PC-3 (cell line): ENCODE data around the gene IRF2.
"Not testable (repeated sequence)": the region's sequence is repeated elsewhere in the genome, so short reads cannot be mapped to it uniquely, and the experiment has no call there.

Experiments used
- EZH2 ChIP-seq: fragments of 300-600 bp; sonication (generic); IDR thresholded peaks from one replicate; pipeline ENCODE4 v1.6.1; 2017; ENCODE audit warnings: antibody characterized with exemption, mild to moderate bottlenecking, low read length; ENCODE audit not compliant: unreplicated experiment
- EZH2phosphoT487 ChIP-seq: fragments of 300-600 bp; sonication (generic); IDR thresholded peaks from 2 replicates; pipeline ENCODE4 v1.6.1; 2018; ENCODE audit warnings: mild to moderate bottlenecking, antibody characterized with exemption, low read length, borderline replicate concordance
- TF ChIP-seq, protein P1 (sequence below): fragments of 300-600 bp; sonication (generic); conservative IDR thresholded peaks from 2 replicates; pipeline ENCODE4 v1.5.1; 2017; ENCODE audit warnings: antibody characterized with exemption, low read depth, mild to moderate bottlenecking, low read length

DNA sequence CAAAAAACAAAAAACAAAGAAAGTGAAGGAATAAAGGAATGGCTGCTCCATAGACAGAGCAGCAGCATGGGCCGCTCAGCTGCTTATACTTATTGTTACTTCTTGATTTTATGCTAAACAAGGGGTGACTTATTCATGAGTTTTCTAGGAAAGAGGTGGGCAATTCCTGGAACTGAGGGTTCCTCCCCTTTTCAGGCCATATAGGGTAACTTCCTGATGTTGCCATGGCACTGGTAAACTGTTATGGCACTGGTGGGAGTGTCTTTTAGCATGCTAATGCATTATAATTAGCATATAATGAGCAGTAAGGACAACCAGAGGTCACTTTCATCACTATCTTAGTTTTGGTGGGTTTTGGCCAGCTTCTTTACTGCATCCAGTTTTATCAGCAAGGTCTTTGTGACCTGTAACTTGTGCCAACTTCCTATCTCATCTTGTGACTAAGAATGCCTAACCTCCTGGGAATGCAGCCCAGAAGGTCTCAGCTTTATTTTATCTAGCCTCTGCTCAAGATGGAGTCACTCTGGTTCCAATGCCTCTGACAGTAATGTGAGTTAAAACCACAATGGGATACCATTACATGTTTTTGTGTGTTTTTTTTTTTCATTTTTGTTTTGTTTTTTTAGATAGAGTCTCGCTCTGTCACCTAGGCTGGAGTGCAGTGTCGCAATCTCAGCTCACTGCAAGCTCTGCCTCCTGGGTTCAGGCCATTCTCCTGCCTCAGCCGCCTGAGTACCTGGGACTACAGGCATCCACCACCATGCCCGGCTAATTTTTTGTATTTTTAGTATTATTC is 134.8 kb downstream of the IRF2 start:
- TF ChIP-seq, protein P1, sequence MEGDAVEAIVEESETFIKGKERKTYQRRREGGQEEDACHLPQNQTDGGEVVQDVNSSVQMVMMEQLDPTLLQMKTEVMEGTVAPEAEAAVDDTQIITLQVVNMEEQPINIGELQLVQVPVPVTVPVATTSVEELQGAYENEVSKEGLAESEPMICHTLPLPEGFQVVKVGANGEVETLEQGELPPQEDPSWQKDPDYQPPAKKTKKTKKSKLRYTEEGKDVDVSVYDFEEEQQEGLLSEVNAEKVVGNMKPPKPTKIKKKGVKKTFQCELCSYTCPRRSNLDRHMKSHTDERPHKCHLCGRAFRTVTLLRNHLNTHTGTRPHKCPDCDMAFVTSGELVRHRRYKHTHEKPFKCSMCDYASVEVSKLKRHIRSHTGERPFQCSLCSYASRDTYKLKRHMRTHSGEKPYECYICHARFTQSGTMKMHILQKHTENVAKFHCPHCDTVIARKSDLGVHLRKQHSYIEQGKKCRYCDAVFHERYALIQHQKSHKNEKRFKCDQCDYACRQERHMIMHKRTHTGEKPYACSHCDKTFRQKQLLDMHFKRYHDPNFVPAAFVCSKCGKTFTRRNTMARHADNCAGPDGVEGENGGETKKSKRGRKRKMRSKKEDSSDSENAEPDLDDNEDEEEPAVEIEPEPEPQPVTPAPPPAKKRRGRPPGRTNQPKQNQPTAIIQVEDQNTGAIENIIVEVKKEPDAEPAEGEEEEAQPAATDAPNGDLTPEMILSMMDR: not testable (repeated sequence)
- TF ChIP-seq EZH2phosphoT487, EZH2: not testable (repeated sequence)
